CD14-positive monocyte (primary cell): ENCODE results near the gene JAK1. TPM values are rescaled to one million over a fixed set of nuclear protein-coding genes. Genes with fewer than 3 reads are reported as not detected.

Source experiments
- DNase-seq, 3 donors: peaks; one replicate each; pipeline ENCODE4 v3.0.0-alpha.2; 2011 to 2022
- H2AFZ ChIP-seq: 2 replicates; pipeline ENCODE4 v1.6.0; 2012; ENCODE audit warnings: mild to moderate bottlenecking, low read depth, low read length, inconsistent platforms; ENCODE audit not compliant: insufficient read depth, poor library complexity, severe bottlenecking
- H3K27ac ChIP-seq, 2 donors: 1 replicate in 1 of 2; 2 replicates in 1 of 2; pipeline ENCODE4 v1.5.1; 2012 to 2013; ENCODE audit warnings: low read length in 2 of 2, control low read depth in 1 of 2, inconsistent platforms in 1 of 2, low read depth in 1 of 2, mild to moderate bottlenecking in 1 of 2
- H3K27me3 ChIP-seq, 2 donors: one replicate each; pipeline versions ENCODE4 v1.6.0 to v1.6.1; 2011 to 2013; ENCODE audit warnings: low read length in 2 of 2; ENCODE audit not compliant: control insufficient read depth in 2 of 2, insufficient read depth in 2 of 2
- H3K36me3 ChIP-seq, 2 donors: replicated peaks in 1 of 2; 1 replicate in 1 of 2; 2 replicates in 1 of 2; pipeline versions ENCODE4 v1.5.1 to v1.6.1; 2012 to 2013; ENCODE audit warnings: low read length in 2 of 2, control low read depth in 1 of 2, inconsistent platforms in 1 of 2, mild to moderate bottlenecking in 1 of 2; ENCODE audit not compliant: insufficient read depth in 2 of 2, control insufficient read depth in 1 of 2
- H3K4me1 ChIP-seq, 2 donors: 1 replicate in 1 of 2; 2 replicates in 1 of 2; pipeline versions ENCODE4 v1.5.1 to v1.6.1; 2012 to 2013; ENCODE audit warnings: low read length in 2 of 2, control low read depth in 1 of 2, inconsistent platforms in 1 of 2, mild to moderate bottlenecking in 1 of 2, moderate library complexity in 1 of 2; ENCODE audit not compliant: insufficient read depth in 2 of 2, control insufficient read depth in 1 of 2
- H3K4me2 ChIP-seq: replicated peaks from 2 replicates; pipeline ENCODE3; 2012; ENCODE audit warnings: low read length, moderate library complexity, mild to moderate bottlenecking; ENCODE audit not compliant: poor library complexity, severe bottlenecking; ENCODE audit errors: extremely low read depth
- H3K4me3 ChIP-seq, 3 experiments: fragments of 200-600 bp in 1 of 3; sonication (generic) in 1 of 3; replicated peaks in 1 of 3; 1 replicate in 2 of 3; 2 replicates in 1 of 3; pipeline ENCODE4 v1.5.1; 2011 to 2013; ENCODE audit warnings: low read length in 3 of 3, mild to moderate bottlenecking in 3 of 3, control low read depth in 2 of 3, low read depth in 2 of 3, inconsistent platforms in 1 of 3, moderate library complexity in 1 of 3
- H3K79me2 ChIP-seq: 2 replicates; pipeline ENCODE4 v1.6.0; 2012; ENCODE audit warnings: mild to moderate bottlenecking, control low read depth, inconsistent platforms, low read length, moderate library complexity; ENCODE audit not compliant: insufficient read depth
- H3K9ac ChIP-seq: 2 replicates; pipeline ENCODE4 v1.6.0; 2017; ENCODE audit warnings: low read length, mild to moderate bottlenecking; ENCODE audit not compliant: insufficient read depth, poor library complexity, severe bottlenecking
- H3K9me3 ChIP-seq, 2 donors: replicated peaks in 1 of 2; 1 replicate in 1 of 2; 2 replicates in 1 of 2; pipeline versions ENCODE4 v1.5.1 to v1.6.1; 2012 to 2013; ENCODE audit warnings: low read length in 2 of 2, control low read depth in 1 of 2; ENCODE audit not compliant: control insufficient read depth in 1 of 2, insufficient read depth in 1 of 2
- H4K20me1 ChIP-seq: 2 replicates; pipeline ENCODE4 v1.6.0; 2012; ENCODE audit warnings: mild to moderate bottlenecking, low read length, control low read depth, moderate library complexity; ENCODE audit not compliant: insufficient read depth
- H3K27ac Mint-ChIP-seq, 7 donors: one replicate each; pipeline ENCODE4 v1.8.0; 2020; ENCODE audit warnings: mild to moderate bottlenecking in 7 of 7, mixed read lengths in 7 of 7, moderate library complexity in 6 of 7, inconsistent platforms in 2 of 7
- H3K27me3 Mint-ChIP-seq, 3 donors: one replicate each; pipeline ENCODE4 v1.8.0; 2021 to 2022; ENCODE audit warnings: low read depth in 3 of 3, mild to moderate bottlenecking in 3 of 3, mixed read lengths in 3 of 3, moderate library complexity in 3 of 3, inconsistent platforms in 1 of 3
- H3K36me3 Mint-ChIP-seq, 2 donors: one replicate each; pipeline ENCODE4 v1.8.0; 2020; ENCODE audit warnings: mixed read lengths in 2 of 2, inconsistent platforms in 1 of 2, mild to moderate bottlenecking in 1 of 2
- H3K4me1 Mint-ChIP-seq: one replicate; pipeline ENCODE4 v1.8.0; 2020; ENCODE audit warnings: mild to moderate bottlenecking, mixed read lengths
- H3K4me3 Mint-ChIP-seq, 2 donors: one replicate each; pipeline ENCODE4 v1.8.0; 2020; ENCODE audit warnings: mild to moderate bottlenecking in 2 of 2, mixed read lengths in 2 of 2, moderate library complexity in 1 of 2
- H3K9me3 Mint-ChIP-seq, 7 donors: one replicate each; pipeline ENCODE4 v1.8.0; 2020 to 2022; ENCODE audit warnings: mixed read lengths in 7 of 7, mild to moderate bottlenecking in 6 of 7, moderate library complexity in 6 of 7, inconsistent platforms in 2 of 7
- CTCF ChIP-seq: fragments of 200-600 bp; IDR thresholded peaks from one replicate; pipeline ENCODE4 v1.8.0; 2022; ENCODE audit warnings: antibody characterized with exemption, mild to moderate bottlenecking
- WGBS: methylation state at CpG from one replicate; pipeline ENCODE4 v1.1.5; 2013; ENCODE audit warnings: missing lambda C conversion rate; ENCODE audit not compliant: insufficient coverage; 5-methylcytosine and 5-hydroxymethylcytosine counted together
- intact Hi-C, 2 donors: fragments of 100-400 bp; cut with micrococcal nuclease; formaldehyde crosslinking; loops; one replicate each; pipeline versions ENCODE4 v1.15.0 to v1.15.1; 2023
- polyA plus RNA-seq, 3 donors: library from polyadenylated mRNA; depleted of rRNA in 1 of 3; unstranded in 2 of 3; stranded (reverse) in 1 of 3; fragments of 300-500 nt in 2 of 3; fragments of >200 nt in 1 of 3; fragmentation: Illumina TruSeq in 2 of 3; gene quantifications; 1 replicate in 2 of 3; 2 replicates in 1 of 3; pipeline ENCODE4 v1.2.3, GENCODE V29; 2012 to 2021

JAK1 gene
- polyA plus RNA-seq, 3 donors: 43.1 to 76.2 (median 72.6) TPM

- H3K9ac ChIP-seq: no peak overlapping the region
- H3K79me2 ChIP-seq: no peaks in the 10 kb centered on the region
- no peak for DNase-seq
- peaks cover 28% of the 10 kb centered on the region for H4K20me1 ChIP-seq
- WGBS: 94% methylated on average over 5 of the region's 9 CpGs
- intact Hi-C loops: no loop called here
- Mint-ChIP-seq H3K27me3 (peaks cover 0 to 2% (median 2%) of the 10 kb centered on the region in 3 donors), H3K4me3 (no peak overlapping the region), H3K4me1 (peaks cover 2% of the 10 kb centered on the region), H3K27ac (no peak overlapping the region), H3K36me3 (peaks cover 93 to 95% of the 10 kb centered on the region in 2 donors), H3K9me3 (no peaks in the 10 kb centered on the region)
- H3K4me1 ChIP-seq: no peaks in the 10 kb centered on the region
- no peaks in the 10 kb centered on the region for H3K27me3 ChIP-seq
- H3K4me3 ChIP-seq: no peak overlapping the region
- H3K27ac ChIP-seq: no peak overlapping the region
- no peak for TF ChIP-seq CTCF
- peaks cover 91 to 99% of the 10 kb centered on the region in 2 donors for H3K36me3 ChIP-seq
- H3K4me2 ChIP-seq: no peak overlapping the region
- no peaks in the 10 kb centered on the region for H3K9me3 ChIP-seq
- H2AFZ ChIP-seq: no peak overlapping the region
These were observed 92.8 kb downstream of the JAK1 start for GRCh38 chr1:64873576-64873975.

- Histone ChIP-seq H3K4me2 (no peak overlapping the region), H3K4me1 (no peaks in the 10 kb centered on the region), H3K9me3 (no peaks in the 10 kb centered on the region), H3K9ac (no peak overlapping the region), H3K36me3 (peaks cover 90 to 99% of the 10 kb centered on the region in 2 donors), H3K27me3 (no peaks in the 10 kb centered on the region), H3K27ac (no peak overlapping the region), H2AFZ (no peak overlapping the region), H4K20me1 (peaks cover 20% of the 10 kb centered on the region), H3K4me3 (no peak overlapping the region), H3K79me2 (no peaks in the 10 kb centered on the region)
- Mint-ChIP-seq H3K4me3 (no peak overlapping the region), H3K36me3 (peaks cover 95% of the 10 kb centered on the region in 2 donors), H3K9me3 (no peaks in the 10 kb centered on the region), H3K27ac (peak overlapping the region in 1 of 7 donors; percentile 4), H3K4me1 (peaks cover 4% of the 10 kb centered on the region), H3K27me3 (peaks cover 0 to 2% (median 2%) of the 10 kb centered on the region in 3 donors)
- WGBS: no CpG with 5 or more reads among the region's 1 CpG
- intact Hi-C loops: no loop called here
- TF ChIP-seq CTCF: no peak
- DNase-seq: no peak
These were observed 94.3 kb downstream of the JAK1 start for GRCh38 chr1:64872067-64872466.
